Neural cell (in vitro differentiated cells): ENCODE data around the gene GATC. TPM values are rescaled to one million over a fixed set of nuclear protein-coding genes. Genes with fewer than 3 reads are reported as not detected.

ENCODE experiments used
- H2AFZ ChIP-seq: fragments of 200-600, 300-800 bp; sonication (generic), shearing (Covaris generic); 2 replicates; pipeline ENCODE4 v1.6.0; 2014; ENCODE audit warnings: low read depth, mild to moderate bottlenecking, antibody characterized with exemption, low read length, moderate library complexity
- H3F3A ChIP-seq: fragments of 200-600 bp; shearing (Covaris generic); 2 replicates; pipeline ENCODE4 v1.6.1; 2016; ENCODE audit warnings: mild to moderate bottlenecking, moderate library complexity, mixed read lengths, antibody characterized with exemption, low read length; ENCODE audit not compliant: insufficient read depth, poor library complexity, severe bottlenecking
- H3K27ac ChIP-seq: fragments of 200-600, 300-800 bp; sonication (generic), shearing (Covaris generic); 2 replicates; pipeline ENCODE4 v1.5.1; 2014; ENCODE audit warnings: mild to moderate bottlenecking, low read length, moderate library complexity
- H3K27me3 ChIP-seq: fragments of 300-800, 200-600 bp; sonication (generic), shearing (Covaris generic); 2 replicates; pipeline ENCODE4 v1.6.0; 2014; ENCODE audit warnings: mild to moderate bottlenecking, low read depth, low read length, moderate library complexity; ENCODE audit not compliant: insufficient read depth
- H3K36me3 ChIP-seq: fragments of 300-800, 200-600 bp; sonication (generic), shearing (Covaris generic); 2 replicates; pipeline ENCODE4 v1.5.1; 2014; ENCODE audit warnings: mild to moderate bottlenecking, antibody characterized with exemption, low read length, moderate library complexity; ENCODE audit not compliant: insufficient read depth
- H3K4me2 ChIP-seq: fragments of 300-800, 200-600 bp; sonication (generic), shearing (Covaris generic); 2 replicates; pipeline ENCODE4 v1.6.0; 2014; ENCODE audit warnings: mild to moderate bottlenecking, low read length
- H3K4me3 ChIP-seq: fragments of 300-800, 200-600 bp; sonication (generic), shearing (Covaris generic); 2 replicates; pipeline ENCODE4 v1.5.1; 2014; ENCODE audit warnings: mild to moderate bottlenecking, low read length, moderate library complexity
- H3K79me2 ChIP-seq: fragments of 200-600 bp; shearing (Covaris generic); replicated peaks from 2 replicates; pipeline ENCODE4 v1.6.0; 2014; ENCODE audit warnings: mild to moderate bottlenecking, low read length, moderate library complexity; ENCODE audit not compliant: insufficient read depth
- H3K9ac ChIP-seq: fragments of 300-800, 200-600 bp; sonication (generic), shearing (Covaris generic); 2 replicates; pipeline ENCODE4 v1.6.1; 2016; ENCODE audit warnings: mild to moderate bottlenecking, low read length, mixed read lengths
- H3K9me2 ChIP-seq: fragments of 200-600 bp; shearing (Covaris generic); 2 replicates; pipeline ENCODE4 v1.6.1; 2016; ENCODE audit warnings: mild to moderate bottlenecking, low read length, mixed read lengths; ENCODE audit not compliant: insufficient read depth
- H3K9me3 ChIP-seq: fragments of 200-600, 300-800 bp; sonication (generic), shearing (Covaris generic); 2 replicates; pipeline ENCODE4 v1.6.1; 2016; ENCODE audit warnings: mild to moderate bottlenecking, mixed run types, low read length, moderate library complexity, mixed read lengths
- H4K20me1 ChIP-seq: fragments of 200-600 bp; shearing (Covaris generic); 2 replicates; pipeline ENCODE4 v1.6.1; 2016; ENCODE audit warnings: mild to moderate bottlenecking, mixed run types; ENCODE audit not compliant: insufficient read depth
- CTCF ChIP-seq: fragments of 450-650 bp; IDR thresholded peaks from 2 replicates; pipeline ENCODE4 v1.5.1; 2014; ENCODE audit warnings: antibody characterized with exemption, mild to moderate bottlenecking, moderate library complexity; ENCODE audit not compliant: poor library complexity, severe bottlenecking
- EP300 ChIP-seq: fragments of 450-650 bp; conservative IDR thresholded peaks from 2 replicates; pipeline ENCODE4 v1.6.1; 2014; ENCODE audit warnings: antibody characterized with exemption, mild to moderate bottlenecking, moderate library complexity; ENCODE audit not compliant: poor library complexity, severe bottlenecking
- EZH2 ChIP-seq: fragments of 200-600, 300-800 bp; shearing (Covaris generic), sonication (generic); IDR thresholded peaks from 2 replicates; pipeline ENCODE4 v1.6.1; 2014; ENCODE audit warnings: antibody characterized with exemption, low read length, borderline replicate concordance, mild to moderate bottlenecking; ENCODE audit not compliant: insufficient read depth, poor library complexity, severe bottlenecking
- MXI1 ChIP-seq: fragments of 450-650 bp; conservative IDR thresholded peaks from 2 replicates; pipeline ENCODE4 v1.6.1; 2014; ENCODE audit warnings: antibody characterized with exemption, mild to moderate bottlenecking; ENCODE audit not compliant: poor library complexity, severe bottlenecking
- POLR2AphosphoS5 ChIP-seq: IDR thresholded peaks from 2 replicates; pipeline ENCODE4 v1.6.1; 2012
- RAD21 ChIP-seq: fragments of 450-650 bp; conservative IDR thresholded peaks from 2 replicates; pipeline ENCODE4 v1.6.1; 2014; ENCODE audit warnings: antibody characterized with exemption, mild to moderate bottlenecking, moderate library complexity
- REST ChIP-seq: IDR thresholded peaks from 2 replicates; pipeline ENCODE4 v1.6.1; 2012; ENCODE audit warnings: borderline replicate concordance
- SMC3 ChIP-seq: fragments of 450-650 bp; conservative IDR thresholded peaks from 2 replicates; pipeline ENCODE4 v1.6.1; 2014; ENCODE audit warnings: antibody characterized with exemption, mild to moderate bottlenecking, moderate library complexity; ENCODE audit not compliant: poor library complexity
- TAF1 ChIP-seq: IDR thresholded peaks from 2 replicates; pipeline ENCODE4 v1.6.1; 2012; ENCODE audit warnings: low read depth
- polyA plus RNA-seq: library from polyadenylated mRNA; depleted of rRNA; stranded (reverse); fragments of >200 nt; gene quantifications from 2 replicates; pipeline ENCODE4 v1.2.3, GENCODE V29; 2014

Gene GATC
- polyA plus RNA-seq, 1 donor from 2014 or later = 45.3 TPM

- no peaks in the 10 kb centered on the region for H3K9me2 ChIP-seq
- no peak overlapping the region for H3K27ac ChIP-seq
- H3K79me2 ChIP-seq = peaks cover 23% of the 10 kb centered on the region
- no peak overlapping the region for H3K4me3 ChIP-seq
- H3F3A ChIP-seq = no peaks in the 10 kb centered on the region
- H4K20me1 ChIP-seq = peaks cover 4% of the 10 kb centered on the region
- no peak for TF ChIP-seq TAF1
- TF ChIP-seq RAD21 = no peak
- TF ChIP-seq REST = no peak
- TF ChIP-seq EZH2 = no peak
- no peak for TF ChIP-seq POLR2AphosphoS5
- no peak for TF ChIP-seq EP300
- TF ChIP-seq MXI1 = no peak
- TF ChIP-seq CTCF = no peak
- TF ChIP-seq SMC3 = no peak
- no peak overlapping the region for H3K4me2 ChIP-seq
- no peaks in the 10 kb centered on the region for H3K9me3 ChIP-seq
- H3K27me3 ChIP-seq = no peaks in the 10 kb centered on the region
- peaks cover 6% of the 10 kb centered on the region for H3K36me3 ChIP-seq
- no peak overlapping the region for H2AFZ ChIP-seq
- H3K9ac ChIP-seq = no peak overlapping the region
Observed at GRCh38 chr12:120500581-120500980, 54.3 kb downstream of the GATC start.

GRCh38 chr12:120504587-120504986 is 58.3 kb downstream of the GATC start:
- Histone ChIP-seq H3K79me2 (no peaks in the 10 kb centered on the region), H3K27me3 (no peaks in the 10 kb centered on the region), H3K9me3 (no peaks in the 10 kb centered on the region), H3K9ac (no peak overlapping the region), H3K4me2 (no peak overlapping the region), H4K20me1 (no peaks in the 10 kb centered on the region), H3K4me3 (no peak overlapping the region), H3K36me3 (peaks cover 6% of the 10 kb centered on the region), H3K9me2 (no peaks in the 10 kb centered on the region), H3K27ac (no peak overlapping the region), H3F3A (no peaks in the 10 kb centered on the region), H2AFZ (no peak overlapping the region)
- TF ChIP-seq REST (no peak), SMC3 (no peak), POLR2AphosphoS5 (no peak)
